H1 (cell line): Measurements from ENCODE around the gene SSNA1. TPM values are rescaled to one million over a fixed set of nuclear protein-coding genes. Genes with fewer than 3 reads are reported as not detected.

Experiments
- BCL11A ChIP-seq, 2 experiments: IDR thresholded peaks; one replicate each; pipeline ENCODE4 v1.6.1; 2011; ENCODE audit warnings: low read depth in 2 of 2, low read length in 2 of 2, mild to moderate bottlenecking in 2 of 2
- CREB1 ChIP-seq: IDR thresholded peaks from 2 replicates; pipeline ENCODE4 v1.6.1; 2012; ENCODE audit warnings: inconsistent platforms
- JUN ChIP-seq: IDR thresholded peaks from 2 replicates; pipeline ENCODE4 v1.6.1; 2011; ENCODE audit warnings: low read depth, mild to moderate bottlenecking, improper control_type of control experiment, low read length
- SIX5 ChIP-seq: IDR thresholded peaks from 2 replicates; pipeline ENCODE4 v1.6.1; 2011; ENCODE audit warnings: mild to moderate bottlenecking, low read depth, low read length
- YY1 ChIP-seq: IDR thresholded peaks from 2 replicates; pipeline ENCODE4 v1.6.1; 2011; ENCODE audit warnings: low read depth, mild to moderate bottlenecking, low read length
- polyA plus RNA-seq, 7 experiments: library from polyadenylated mRNA; depleted of rRNA in 3 of 7; stranded (reverse) in 5 of 7; unstranded in 2 of 7; fragments of >200 nt in 5 of 7; fragments of 200-250 nt in 2 of 7; gene quantifications; 1 replicate in 5 of 7; 2 replicates in 1 of 7; 4 replicates in 1 of 7; pipeline versions ENCODE4 v1.2.1 to v1.2.3, GENCODE V29; 2011 to 2013; ENCODE audit warnings: missing spikeins in 2 of 7, mixed read lengths in 2 of 7
- total RNA-seq: library from RNA; stranded (reverse); fragmentation: NEBNext Ultra II Directional; extraction: Animal tissue kit (Norgen Biotek cat#: 25700); gene quantifications from 2 replicates; pipeline ENCODE4 v1.2.1, GENCODE V29; 2021

SSNA1 gene
- total and polyA plus RNA-seq, 2 of the 8 experiments (the other 6 are each of a cell fraction or from before 2014, with no cell fraction given) = 87.3 to 157 TPM

GRCh38 chr9:137228506-137228967 is 40.1 kb downstream of the SSNA1 start (continued):
- TF ChIP-seq YY1 (no peak), JUN (no peak), SIX5 (no peak), BCL11A (IDR thresholded peaks at IDR 0.05; ENCODE audit: low read depth in 2 of 2, low read length in 2 of 2) (no peak), CREB1 (no peak)
